PC-9 (cell line): ENCODE results near the gene CHSY3.

ENCODE experiments used
- CTCF ChIP-seq: fragments of 200-600 bp; sonication (generic); conservative IDR thresholded peaks from 2 replicates; pipeline ENCODE4 v1.6.1; 2017; ENCODE audit warnings: mixed run types, antibody characterized with exemption, mild to moderate bottlenecking, moderate library complexity
- EZH2 ChIP-seq: fragments of 200-600 bp; sonication (generic); IDR thresholded peaks from 2 replicates; pipeline ENCODE4 v1.8.0; 2017; ENCODE audit warnings: antibody characterized with exemption, low read depth

GRCh38 chr5:130227699-130228098 lies 323.4 kb downstream of the CHSY3 start:
- TF ChIP-seq CTCF: no peak
- TF ChIP-seq EZH2: no peak
